ENCODE results near the gene TTLL3. TPM values are rescaled to one million over a fixed set of nuclear protein-coding genes. Genes with fewer than 3 reads are reported as not detected.
A peak's percentile ranks its signal among the peaks of the same experiment; 100 is the strongest.

TTLL3 gene
- total and polyA plus RNA-seq, 2 of the 13 experiments (the other 11 are each of a cell fraction or from before 2014, with no cell fraction given): 9.5 to 51.2 TPM

- TF ChIP-seq EZH2 (conservative IDR thresholded peaks at IDR 0.05; ENCODE audit: low read depth, low read length): no peak
- TF ChIP-seq POLR2AphosphoS5 (IDR thresholded peaks at IDR 0.05; ENCODE audit: low read depth, low read length): peak; percentile 60
- no peak for TF ChIP-seq MYC (CRISPR knock-in tag; IDR thresholded peaks at IDR 0.05; ENCODE audit: borderline replicate concordance)
- TF ChIP-seq ATF7-NPFF (CRISPR knock-in tag; IDR thresholded peaks at IDR 0.05; ENCODE audit: low read depth): 0 out of 2 replicates have a peak, but pooled peaks have one; percentile 32
- TF ChIP-seq ZNF225 (CRISPR knock-in tag; IDR thresholded peaks at IDR 0.05): no peak
- TF ChIP-seq ZNF512B (CRISPR knock-in tag; IDR thresholded peaks at IDR 0.05; ENCODE audit: borderline replicate concordance): no peak
- no peak for TF ChIP-seq DPF2 (CRISPR knock-in tag; IDR thresholded peaks at IDR 0.05; ENCODE audit: borderline replicate concordance, low read depth)
- TF ChIP-seq SP2 (CRISPR knock-in tag; IDR thresholded peaks at IDR 0.05): 0 out of 2 replicates have a peak, but pooled peaks have one; percentile 16
- peak; percentile 64; the same call in 1 of the 2 replicates for TF ChIP-seq ZNF556 (CRISPR knock-in tag; IDR thresholded peaks at IDR 0.05; ENCODE audit: borderline replicate concordance)
- no peak for TF ChIP-seq ZNF615 (CRISPR knock-in tag; IDR thresholded peaks at IDR 0.05; ENCODE audit: borderline replicate concordance)
- TF ChIP-seq NCOA1 (CRISPR knock-in tag; IDR thresholded peaks at IDR 0.05): no peak
- TF ChIP-seq ZNF253 (CRISPR knock-in tag; IDR thresholded peaks at IDR 0.05; ENCODE audit: borderline replicate concordance): no peak
- TF ChIP-seq ZNF577 (CRISPR knock-in tag; IDR thresholded peaks at IDR 0.05; ENCODE audit: borderline replicate concordance, low read depth): no peak
- TF ChIP-seq PTBP1 (IDR thresholded peaks at IDR 0.05; ENCODE audit: low read depth, low read length, poor library complexity, severe bottlenecking): no peak
- no peak for TF ChIP-seq KMT2A (CRISPR knock-in tag; IDR thresholded peaks at IDR 0.05)
- TF ChIP-seq SIN3A (IDR thresholded peaks at IDR 0.05; ENCODE audit: borderline replicate concordance, low read depth, low read length): peak; percentile 31; the same call in 1 of the 2 replicates
- no peak; the same call in 1 of the 2 replicates for TF ChIP-seq SP4 (CRISPR knock-in tag; IDR thresholded peaks at IDR 0.05)
- no peak for TF ChIP-seq RBAK (CRISPR knock-in tag; IDR thresholded peaks at IDR 0.05)
- no peak for TF ChIP-seq ZNF670 (CRISPR knock-in tag; IDR thresholded peaks at IDR 0.05; ENCODE audit: borderline replicate concordance)
- TF ChIP-seq AKAP8 (CRISPR knock-in tag; IDR thresholded peaks at IDR 0.05): 0 out of 2 replicates have a peak, but pooled peaks have one; percentile 39
- no peak for TF ChIP-seq JARID2 (CRISPR knock-in tag; IDR thresholded peaks at IDR 0.05; ENCODE audit: insufficient replicate concordance)
- TF ChIP-seq KDM6A (CRISPR knock-in tag; IDR thresholded peaks at IDR 0.05; ENCODE audit: low read depth): no peak
- no peak for TF ChIP-seq ZNF839 (CRISPR knock-in tag; IDR thresholded peaks at IDR 0.05; ENCODE audit: borderline replicate concordance)
- TF ChIP-seq ZNF678 (CRISPR knock-in tag; IDR thresholded peaks at IDR 0.05): 0 out of 2 replicates have a peak, but pooled peaks have one; percentile 34
- peak; percentile 68 for TF ChIP-seq PHF8 (CRISPR knock-in tag; IDR thresholded peaks at IDR 0.05)
- TF ChIP-seq IKZF1 (IDR thresholded peaks at IDR 0.05): no peak
- TF ChIP-seq ZNF720 (CRISPR knock-in tag; IDR thresholded peaks at IDR 0.05): no peak
- peak; percentile 21; the same call in 1 of the 2 replicates for TF ChIP-seq ZNF441 (CRISPR knock-in tag; IDR thresholded peaks at IDR 0.05; ENCODE audit: borderline replicate concordance)
- no peak for TF ChIP-seq ZKSCAN5 (CRISPR knock-in tag; IDR thresholded peaks at IDR 0.05)
Observed at GRCh38 chr3:9769426-9770275, 40.4 kb upstream of the TTLL3 start, which contains the start of gene CAMK1 (continued).

Data from HepG2 (cell line).